Calu3 (cell line): Measurements from ENCODE around the gene CDC42EP1. TPM values are rescaled to one million over a fixed set of nuclear protein-coding genes. Genes with fewer than 3 reads are reported as not detected.

Source experiments
- BruUV-seq: library from RNA; stranded (reverse); fragments of 400-500 nt; replicated peaks from 2 replicates; lab custom pipeline; 2021; lab: Mats Ljungman, UMichigan
- CTCF ChIA-PET: fragments of 300-600 bp; sonication (Branson Sonifier 250); formaldehyde crosslinking; loops from one replicate; lab custom pipeline; 2022; ENCODE audit warnings: antibody characterized with exemption; lab: Charles Lee
- DNase-seq: peaks from one replicate; pipeline ENCODE4 v3.0.0; 2022
- H3K27ac Mint-ChIP-seq: one replicate; pipeline ENCODE4 v1.8.0; 2022; ENCODE audit warnings: mixed read lengths; ENCODE audit not compliant: unreplicated experiment
- H3K27me3 Mint-ChIP-seq: one replicate; pipeline ENCODE4 v1.8.0; 2022; ENCODE audit warnings: mixed read lengths; ENCODE audit not compliant: unreplicated experiment
- H3K36me3 Mint-ChIP-seq: one replicate; pipeline ENCODE4 v1.8.0; 2022; ENCODE audit warnings: mild to moderate bottlenecking, moderate library complexity, mixed read lengths; ENCODE audit not compliant: insufficient read depth, unreplicated experiment
- H3K4me1 Mint-ChIP-seq: one replicate; pipeline ENCODE4 v1.8.0; 2022; ENCODE audit warnings: mild to moderate bottlenecking, low read depth, mixed read lengths; ENCODE audit not compliant: unreplicated experiment
- H3K4me3 Mint-ChIP-seq: one replicate; pipeline ENCODE4 v1.8.0; 2022; ENCODE audit warnings: mild to moderate bottlenecking, low read depth, moderate library complexity, mixed read lengths; ENCODE audit not compliant: unreplicated experiment
- H3K9me3 Mint-ChIP-seq: one replicate; pipeline ENCODE4 v1.8.0; 2022; ENCODE audit warnings: low read depth, mixed read lengths; ENCODE audit not compliant: unreplicated experiment
- intact Hi-C: fragments of 100-400 bp; cut with micrococcal nuclease; formaldehyde crosslinking; loops from one replicate; pipeline ENCODE4 v1.10.0; 2022; ENCODE audit not compliant: unreplicated experiment
- total RNA-seq: library from RNA; stranded (reverse); gene quantifications from 2 replicates; pipeline ENCODE4 v1.2.3, GENCODE V29; 2022
- TF ChIP-seq, protein P1 (sequence below): fragments of 200-600 bp; IDR thresholded peaks from one replicate; pipeline ENCODE4 v1.8.0; 2022; ENCODE audit warnings: antibody characterized with exemption; ENCODE audit not compliant: unreplicated experiment

Gene CDC42EP1
- total RNA-seq, 1 experiment from 2014 or later = 162 TPM

DNA sequence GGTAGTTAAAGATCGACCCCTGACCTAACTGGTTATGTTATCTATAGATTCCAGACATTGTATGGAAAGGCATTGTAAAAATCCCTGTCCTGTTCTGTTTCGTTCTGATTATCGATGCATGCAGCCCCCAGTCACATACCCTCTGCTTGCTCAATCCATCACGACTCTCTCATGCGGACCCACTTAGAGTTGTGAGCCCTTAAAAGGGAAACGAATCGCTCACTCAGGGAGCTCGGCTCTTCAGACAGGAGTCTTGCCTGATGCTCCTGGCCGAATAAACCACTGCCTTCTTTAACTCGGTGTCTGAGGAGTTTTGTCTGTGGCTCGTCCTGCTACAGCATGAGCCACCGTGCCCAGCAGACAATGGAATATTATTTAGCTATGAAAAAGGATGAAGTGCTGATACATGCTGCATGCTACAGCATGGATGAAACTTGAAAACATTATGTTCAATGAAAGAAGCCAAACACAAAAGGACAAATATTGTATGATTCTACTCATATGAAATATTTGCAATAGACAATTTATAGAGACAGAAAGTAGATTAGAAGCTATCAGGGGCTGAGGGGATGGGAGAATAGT is 31.6 kb downstream of the CDC42EP1 start:
- no peaks in the 10 kb centered on the region for H3K9me3 Mint-ChIP-seq
- H3K4me3 Mint-ChIP-seq = peak overlapping the region; percentile 20
- peaks cover 30% of the 10 kb centered on the region for H3K4me1 Mint-ChIP-seq
- DNase-seq = no peak
- peak overlapping the region; percentile 24 for H3K27ac Mint-ChIP-seq
- H3K36me3 Mint-ChIP-seq = peaks cover 7% of the 10 kb centered on the region
- no peaks in the 10 kb centered on the region for H3K27me3 Mint-ChIP-seq
- intact Hi-C loops = loop anchor here (2.0 kb wide), 2 partner anchors 23 to 53 kb away; no protein-coding TSS in a partner anchor
- TF ChIP-seq, protein P1, sequence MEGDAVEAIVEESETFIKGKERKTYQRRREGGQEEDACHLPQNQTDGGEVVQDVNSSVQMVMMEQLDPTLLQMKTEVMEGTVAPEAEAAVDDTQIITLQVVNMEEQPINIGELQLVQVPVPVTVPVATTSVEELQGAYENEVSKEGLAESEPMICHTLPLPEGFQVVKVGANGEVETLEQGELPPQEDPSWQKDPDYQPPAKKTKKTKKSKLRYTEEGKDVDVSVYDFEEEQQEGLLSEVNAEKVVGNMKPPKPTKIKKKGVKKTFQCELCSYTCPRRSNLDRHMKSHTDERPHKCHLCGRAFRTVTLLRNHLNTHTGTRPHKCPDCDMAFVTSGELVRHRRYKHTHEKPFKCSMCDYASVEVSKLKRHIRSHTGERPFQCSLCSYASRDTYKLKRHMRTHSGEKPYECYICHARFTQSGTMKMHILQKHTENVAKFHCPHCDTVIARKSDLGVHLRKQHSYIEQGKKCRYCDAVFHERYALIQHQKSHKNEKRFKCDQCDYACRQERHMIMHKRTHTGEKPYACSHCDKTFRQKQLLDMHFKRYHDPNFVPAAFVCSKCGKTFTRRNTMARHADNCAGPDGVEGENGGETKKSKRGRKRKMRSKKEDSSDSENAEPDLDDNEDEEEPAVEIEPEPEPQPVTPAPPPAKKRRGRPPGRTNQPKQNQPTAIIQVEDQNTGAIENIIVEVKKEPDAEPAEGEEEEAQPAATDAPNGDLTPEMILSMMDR = no peak
- CTCF ChIA-PET = interaction anchor here (0.7 to 1.7 kb wide), 19 partner anchors 10 to 226 kb away, joined by 3 to 48 read pairs (median 7); partner anchors contain the start of genes GGA1, LGALS2 and MFNG
- no TSS peak for BruUV-seq

DNA sequence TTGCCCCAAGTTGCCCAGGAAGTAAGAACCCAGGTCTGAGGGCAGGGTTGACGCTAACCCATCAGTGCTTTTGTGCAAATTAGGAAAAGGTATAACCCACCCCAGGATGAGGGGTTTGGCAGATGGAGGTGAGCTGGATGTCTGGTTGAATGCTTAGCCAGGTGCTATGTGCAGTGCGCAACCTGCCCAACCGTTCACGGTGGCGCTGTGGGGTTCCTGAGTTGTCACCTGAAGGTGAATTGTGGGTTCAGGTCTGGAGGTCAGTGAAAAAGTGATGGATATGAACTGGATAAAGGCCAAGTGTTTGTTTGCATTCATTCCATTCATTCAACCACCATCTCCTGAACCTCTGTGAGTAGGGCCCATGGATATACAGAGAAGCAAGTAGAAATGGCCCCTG is 34.0 kb downstream of the CDC42EP1 start:
- CTCF ChIA-PET = interaction anchor here (0.7 to 1.9 kb wide), 5 partner anchors 25 to 52 kb away, joined by 3 to 7 read pairs (median 3); no protein-coding TSS in a partner anchor
- Mint-ChIP-seq H3K4me1 (peaks cover 35% of the 10 kb centered on the region), H3K27ac (no peak overlapping the region), H3K9me3 (no peaks in the 10 kb centered on the region), H3K27me3 (no peaks in the 10 kb centered on the region), H3K36me3 (peaks cover 11% of the 10 kb centered on the region), H3K4me3 (no peak overlapping the region)
- intact Hi-C loops = no loop called here
- no TSS peak for BruUV-seq
- TF ChIP-seq, protein P1 = peak; percentile 54
- peak; percentile 66 for DNase-seq

DNA sequence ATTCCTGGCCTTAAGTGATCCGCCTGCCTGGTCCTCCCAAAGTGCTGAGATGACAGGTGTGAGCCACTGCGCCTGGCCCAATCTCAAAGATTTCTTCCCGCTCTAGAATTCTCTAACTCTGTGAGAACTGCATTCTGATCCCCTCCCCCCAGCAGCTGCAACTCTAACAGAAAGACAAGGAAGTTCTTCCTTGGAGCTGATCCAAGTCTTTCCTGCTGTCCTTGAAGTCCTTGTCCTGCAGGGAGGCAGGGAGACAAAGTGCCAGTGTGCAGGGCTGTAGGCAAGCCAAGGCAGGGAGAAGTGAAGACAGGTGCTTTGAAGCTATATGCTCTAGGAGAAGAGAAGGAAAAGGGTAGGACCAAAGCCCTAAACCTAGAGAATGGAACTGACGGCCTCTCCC is 38.9 kb downstream of the CDC42EP1 start:
- no peak overlapping the region for H3K4me3 Mint-ChIP-seq
- CTCF ChIA-PET = interaction anchor here (0.7 kb wide), 1 partner anchor 99 kb away, joined by 8 read pairs; no protein-coding TSS in a partner anchor
- BruUV-seq = no TSS peak
- no peaks in the 10 kb centered on the region for H3K9me3 Mint-ChIP-seq
- H3K27me3 Mint-ChIP-seq = no peaks in the 10 kb centered on the region
- peaks cover 15% of the 10 kb centered on the region for H3K36me3 Mint-ChIP-seq
- DNase-seq = no peak
- peaks cover 38% of the 10 kb centered on the region for H3K4me1 Mint-ChIP-seq
- intact Hi-C loops = no loop called here
- TF ChIP-seq, protein P1 = no peak
- no peak overlapping the region for H3K27ac Mint-ChIP-seq

DNA sequence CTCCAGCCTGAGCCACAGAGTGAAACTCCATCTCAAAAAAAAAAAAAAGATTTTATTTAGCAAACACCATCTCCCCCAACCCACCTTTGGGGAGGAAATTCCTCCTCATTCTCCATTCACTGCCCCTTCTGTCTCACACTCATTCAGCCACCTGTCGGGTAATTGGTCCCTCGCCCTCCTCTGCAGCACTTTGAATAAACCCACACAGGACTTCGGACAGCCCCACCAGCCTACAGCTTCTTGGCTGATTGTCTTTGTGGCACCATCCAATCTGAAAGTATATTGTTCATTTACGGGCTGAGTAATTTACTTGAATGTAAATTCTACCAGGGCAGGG is 40.9 kb downstream of the CDC42EP1 start:
- intact Hi-C loops = no loop called here
- CTCF ChIA-PET = no interaction called here
- no peak for DNase-seq
- Mint-ChIP-seq H3K27me3 (no peaks in the 10 kb centered on the region), H3K27ac (peak overlapping the region; percentile 97), H3K36me3 (peaks cover 15% of the 10 kb centered on the region), H3K4me3 (peak overlapping the region; percentile 73), H3K9me3 (no peaks in the 10 kb centered on the region), H3K4me1 (peaks cover 42% of the 10 kb centered on the region)
- no TSS peak for BruUV-seq
- TF ChIP-seq, protein P1 = no peak
